HCT116 (cell line): ENCODE results near the gene CORO6. TPM values are rescaled to one million over a fixed set of nuclear protein-coding genes. Genes with fewer than 3 reads are reported as not detected.

Source experiments
- ATAC-seq: fragments of 200-7000 bp; cut with Tn5 transposase; 2 replicates; pipeline ENCODE4 v1.9.1; 2020; ENCODE audit warnings: mild to moderate bottlenecking, moderate library complexity
- BruUV-seq: library from RNA; stranded (reverse); fragments of 400-500 nt; replicated peaks from 2 replicates; lab custom pipeline; 2021; lab: Mats Ljungman, UMichigan
- CTCF ChIA-PET: fragments of 300-600 bp; sonication (Branson Sonifier 250); formaldehyde crosslinking; loops from one replicate; lab custom pipeline; 2021; ENCODE audit warnings: antibody characterized with exemption; lab: Charles Lee
- POLR2A ChIA-PET: fragments of 300-600, 350-600 bp; sonication (Branson Sonifier 250); formaldehyde crosslinking; loops from one replicate; lab custom pipeline; 2021; ENCODE audit warnings: antibody characterized with exemption; lab: Charles Lee
- RAD21 ChIA-PET, 2 experiments: fragments of 300-600 bp; sonication (Branson Sonifier 250); formaldehyde crosslinking; loops; one replicate each; lab custom pipeline; 2023; ENCODE audit warnings: low total read pairs in 2 of 2; ENCODE audit not compliant: uncharacterized antibody in 2 of 2, unreplicated experiment in 2 of 2, low non-redundant PET in 1 of 2; lab: Charles Lee
- DNase-seq: peaks from one replicate; pipeline ENCODE4 v3.0.0-alpha.2; 2010; ENCODE audit warnings: low read depth, low spot score
- H2AFZ ChIP-seq: fragments of 200-600 bp; shearing (Covaris generic), sonication (generic); 2 replicates; pipeline ENCODE4 v1.6.1; 2017; ENCODE audit warnings: low read depth, mixed run types, mixed read lengths, antibody characterized with exemption, low read length; ENCODE audit not compliant: poor library complexity, severe bottlenecking
- H3K27ac ChIP-seq: 2 replicates; pipeline ENCODE4 v1.5.1; 2012; ENCODE audit warnings: low read depth, low read length
- H3K27me3 ChIP-seq: fragments of 200-600 bp; sonication (generic); 2 replicates; pipeline ENCODE4 v1.6.1; 2016; ENCODE audit warnings: mixed run types, low read length, mixed read lengths; ENCODE audit not compliant: insufficient read depth
- H3K36me3 ChIP-seq, 2 experiments: fragments of 200-500 bp in 1 of 2; fragments of 200-600 bp in 1 of 2; sonication (Bioruptor generic) in 1 of 2; sonication (generic) in 1 of 2; 2 replicates each; pipeline versions ENCODE4 v1.5.1 to v1.6.1; 2014 to 2016; ENCODE audit warnings: low read length in 2 of 2, inconsistent platforms in 1 of 2, mixed read lengths in 1 of 2, mixed run types in 1 of 2; ENCODE audit not compliant: insufficient read depth in 2 of 2, control insufficient read depth in 1 of 2
- H3K4me1 ChIP-seq, 2 experiments: fragments of 200-600 bp in 1 of 2; sonication (generic) in 1 of 2; 2 replicates each; pipeline versions ENCODE4 v1.5.1 to v1.6.1; 2012 to 2017; ENCODE audit warnings: low read length in 2 of 2, inconsistent platforms in 1 of 2, mild to moderate bottlenecking in 1 of 2, mixed read lengths in 1 of 2, mixed run types in 1 of 2, moderate library complexity in 1 of 2; ENCODE audit not compliant: insufficient read depth in 2 of 2, control insufficient read depth in 1 of 2
- H3K4me2 ChIP-seq: fragments of 200-600 bp; sonication (generic); 2 replicates; pipeline ENCODE4 v1.6.1; 2017; ENCODE audit warnings: mixed run types, low read length, mixed read lengths
- H3K4me3 ChIP-seq, 2 experiments: fragments of 200-600 bp in 1 of 2; sonication (generic) in 1 of 2; replicated peaks in 1 of 2; 2 replicates each; pipeline ENCODE4 v1.5.1; 2011 to 2016; ENCODE audit warnings: low read length in 2 of 2, control low read depth in 1 of 2, low read depth in 1 of 2, mild to moderate bottlenecking in 1 of 2, mixed read lengths in 1 of 2, mixed run types in 1 of 2
- H3K79me2 ChIP-seq: fragments of 200-600 bp; sonication (generic); 2 replicates; pipeline ENCODE4 v1.6.1; 2017; ENCODE audit warnings: mild to moderate bottlenecking, mixed run types, low read length, moderate library complexity, mixed read lengths; ENCODE audit not compliant: insufficient read depth
- H3K9ac ChIP-seq: fragments of 200-600 bp; sonication (generic); 2 replicates; pipeline ENCODE4 v1.6.1; 2016; ENCODE audit warnings: low read length, mixed read lengths
- H3K9me2 ChIP-seq: fragments of 200-600 bp; sonication (generic), shearing (Covaris generic); 2 replicates; pipeline ENCODE4 v1.6.1; 2017; ENCODE audit warnings: mixed run types, mild to moderate bottlenecking, moderate library complexity; ENCODE audit not compliant: insufficient read depth
- H3K9me3 ChIP-seq, 2 experiments: fragments of 200-500 bp in 1 of 2; fragments of 200-600 bp in 1 of 2; sonication (Bioruptor generic) in 1 of 2; sonication (generic) in 1 of 2; 2 replicates each; pipeline ENCODE4 v1.6.1; 2014 to 2017; ENCODE audit warnings: low read length in 2 of 2, mixed read lengths in 2 of 2, inconsistent platforms in 1 of 2, low read depth in 1 of 2, mild to moderate bottlenecking in 1 of 2, mixed run types in 1 of 2, moderate library complexity in 1 of 2; ENCODE audit not compliant: control insufficient read depth in 1 of 2, insufficient read depth in 1 of 2
- H4K20me1 ChIP-seq: fragments of 200-600 bp; sonication (generic), shearing (Covaris generic); 2 replicates; pipeline ENCODE4 v1.6.1; 2017; ENCODE audit warnings: mixed run types, mild to moderate bottlenecking, moderate library complexity; ENCODE audit not compliant: insufficient read depth
- ELF1 ChIP-seq: IDR thresholded peaks from 2 replicates; pipeline ENCODE4 v1.6.1; 2012; ENCODE audit warnings: low read depth, borderline replicate concordance
- JUND ChIP-seq: IDR thresholded peaks from 2 replicates; pipeline ENCODE4 v1.6.1; 2012
- MAX ChIP-seq: IDR thresholded peaks from 2 replicates; pipeline ENCODE4 v1.6.1; 2012
- POLR2A ChIP-seq: IDR thresholded peaks from 2 replicates; pipeline ENCODE4 v1.7.0; 2011; ENCODE audit warnings: borderline replicate concordance; ENCODE audit not compliant: insufficient read depth, insufficient read length; ENCODE audit errors: extremely low read depth
- POLR2AphosphoS5 ChIP-seq: IDR thresholded peaks from 2 replicates; pipeline ENCODE4 v1.6.1; 2011; ENCODE audit warnings: mild to moderate bottlenecking, low read depth, low read length, moderate library complexity
- TCF7L2 ChIP-seq: IDR thresholded peaks from 2 replicates; pipeline ENCODE4 v1.7.0; 2011; ENCODE audit warnings: borderline replicate concordance, inconsistent platforms; ENCODE audit not compliant: insufficient read depth, insufficient read length; ENCODE audit errors: extremely low read depth
- ZFX ChIP-seq: fragments of 450-650 bp; IDR thresholded peaks from 2 replicates; pipeline ENCODE4 v1.6.1; 2017
- intact Hi-C: fragments of 100-400 bp; cut with micrococcal nuclease; formaldehyde crosslinking; loops from 2 replicates; pipeline ENCODE4 v1.10.0; 2022
- total RNA-seq: library from RNA; stranded (reverse); gene quantifications from one replicate; pipeline ENCODE4 v1.2.1, GENCODE V29; 2021; ENCODE audit not compliant: unreplicated experiment

Gene CORO6
- total RNA-seq, 1 experiment from 2014 or later: 8.7 TPM

GRCh38 chr17:29568331-29569244, 54.1 kb downstream of the CORO6 start, which contains the start of gene TP53I13:
TP53I13 (plus strand) TSS chr17:29568701; CDS start chr17:29568759, 58 bp downstream.
- intact Hi-C loops: no loop called here
- H2AFZ ChIP-seq: peak within 1 kb of the TSS; percentile 88
- no TSS peak for BruUV-seq

More at GRCh38 chr17:29568331-29569244, 54.1 kb downstream of the CORO6 start, which contains the start of gene TP53I13:
- Histone ChIP-seq H3K9me3 (no peaks in the 10 kb centered on the region), H3K9me2 (no peaks in the 10 kb centered on the region), H3K79me2 (peaks cover 10% of the 10 kb centered on the region; the same call in 1 of the 2 replicates), H3K4me1 (peaks cover 13 to 25% of the 10 kb centered on the region in 2 experiments), H3K4me2 (peak within 1 kb of the TSS; percentile 99), H3K4me3 (peak within 1 kb of the TSS; percentile 79 to 82), H3K36me3 (no peaks in the 10 kb centered on the region), H4K20me1 (no peaks in the 10 kb centered on the region), H3K9ac (peak within 1 kb of the TSS; percentile 75), H3K27me3 (no peaks in the 10 kb centered on the region), H3K27ac (peak within 1 kb of the TSS; percentile 82)
- ChIA-PET CTCF (interaction anchor here (0.9 to 3.8 kb wide), 6 partner anchors 12 to 524 kb away, joined by 3 to 30 read pairs (median 6); partner anchors contain the start of gene ANKRD13B), POLR2A (no interaction called here), RAD21 (interaction anchor here in 1 of 2 experiments (1.0 kb wide), 2 partner anchors 198 to 331 kb away, joined by 3 to 4 read pairs; no protein-coding TSS in a partner anchor)
- peak; percentile 79; the same call in 1 of the 2 replicates for TF ChIP-seq ZFX
- peak; percentile 47 for TF ChIP-seq POLR2A
- TF ChIP-seq TCF7L2: peak; percentile 51
- peak; percentile 34; the same call in 1 of the 2 replicates for TF ChIP-seq MAX
- TF ChIP-seq ELF1: no peak
- TF ChIP-seq JUND: no peak
- peak; percentile 81 for TF ChIP-seq POLR2AphosphoS5
- ATAC-seq (peak; percentile 52), DNase-seq (peak; percentile 22)
